ENCODE results near the gene GRSF1. TPM values are rescaled to one million over a fixed set of nuclear protein-coding genes. Genes with fewer than 3 reads are reported as not detected.

GRSF1 gene
- total RNA-seq, 1 experiment from 2014 or later: 89.6 TPM

DNA sequence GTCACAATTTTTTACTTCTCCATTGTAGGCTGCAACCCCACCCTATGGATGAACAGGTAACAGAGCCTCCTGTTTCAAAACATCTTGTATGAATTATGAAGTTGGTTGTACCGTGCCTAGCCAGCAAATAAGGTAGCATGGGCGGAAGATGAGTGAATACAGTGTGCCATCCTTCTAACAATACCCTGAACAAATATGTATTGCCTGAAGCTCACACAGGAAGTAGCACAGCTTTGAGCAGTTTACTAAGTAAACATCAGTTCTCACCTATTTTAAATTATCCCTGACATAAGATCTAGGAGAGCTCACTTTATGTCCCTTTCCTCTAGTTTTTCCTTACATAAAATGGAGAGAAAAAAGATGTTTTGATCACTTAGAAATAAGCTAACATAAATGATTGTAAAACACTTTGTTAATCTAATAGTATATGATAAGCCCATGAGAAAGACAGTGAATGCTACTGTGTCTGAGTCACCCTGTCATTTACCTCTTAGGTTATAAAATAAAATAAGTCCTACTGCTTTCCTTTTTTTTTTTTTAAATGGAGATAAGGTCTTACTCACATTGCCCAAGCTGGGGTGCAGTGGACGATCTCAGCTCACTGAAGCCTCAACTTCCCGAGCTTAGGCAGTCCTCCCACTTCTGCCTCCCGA lies 36.6 kb downstream of the GRSF1 start:
- H4K20me1 ChIP-seq (ENCODE audit: insufficient read depth, low read depth, low read length): no peaks in the 10 kb centered on the region

DNA sequence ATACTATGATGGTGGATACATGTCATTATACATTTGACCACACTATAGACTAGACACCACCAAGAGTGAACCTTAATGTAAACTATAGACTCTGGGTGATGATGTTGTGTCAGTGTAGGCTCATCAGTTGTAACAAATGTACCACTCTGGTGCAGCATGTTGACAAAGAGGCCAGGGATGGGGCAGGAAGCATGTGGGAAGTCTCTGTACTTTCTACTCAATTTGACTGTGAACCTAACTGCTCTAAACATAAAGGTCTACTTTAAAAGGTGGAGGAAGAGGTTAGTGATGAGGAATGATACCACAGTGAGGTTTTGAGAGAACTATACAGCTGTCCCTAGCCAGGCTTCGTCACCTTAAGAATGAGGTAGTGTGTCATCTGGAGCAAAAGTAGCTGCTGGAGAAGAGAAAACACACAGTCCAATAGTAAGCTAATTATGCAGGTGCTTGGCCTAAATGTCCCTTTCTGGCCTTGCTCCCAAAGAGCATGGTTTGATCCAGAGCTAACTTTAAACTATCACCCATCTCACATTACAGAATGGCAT lies 38.4 kb downstream of the GRSF1 start:
- Histone ChIP-seq H3K9ac (ENCODE audit: low read length) (no peak overlapping the region), H3K36me3 (ENCODE audit: insufficient read depth, low read length) (no peaks in the 10 kb centered on the region), H3K9me3 (ENCODE audit: low read length) (no peaks in the 10 kb centered on the region), H4K20me1 (ENCODE audit: insufficient read depth, low read depth, low read length) (no peaks in the 10 kb centered on the region), H3K4me3 (ENCODE audit: low read length) (no peak overlapping the region), H3K27ac (ENCODE audit: low read length) (no peak overlapping the region), H3K4me1 (ENCODE audit: low read length) (peaks cover 8% of the 10 kb centered on the region), H2AFZ (ENCODE audit: low read length) (no peak overlapping the region), H3K4me2 (ENCODE audit: low read depth, low read length, poor library complexity, severe bottlenecking) (no peak overlapping the region), H3K79me2 (ENCODE audit: low read length) (no peaks in the 10 kb centered on the region), H3K27me3 (ENCODE audit: low read length) (no peaks in the 10 kb centered on the region), H3K9me2 (replicated peaks; ENCODE audit: insufficient read depth, low read length) (no peaks in the 10 kb centered on the region)
- no peak for DNase-seq

More for the DNA sequence above, 36.6 kb downstream of the GRSF1 start:
- H3K9ac ChIP-seq (ENCODE audit: low read length): no peak overlapping the region
- no peak overlapping the region for H3K27ac ChIP-seq (ENCODE audit: low read length)
- H3K4me2 ChIP-seq (ENCODE audit: low read depth, low read length, poor library complexity, severe bottlenecking): no peak overlapping the region
- no peak for DNase-seq
- peaks cover 8% of the 10 kb centered on the region for H3K4me1 ChIP-seq (ENCODE audit: low read length)
- no peaks in the 10 kb centered on the region for H3K9me3 ChIP-seq (ENCODE audit: low read length)
- H3K79me2 ChIP-seq (ENCODE audit: low read length): no peaks in the 10 kb centered on the region
- no peak overlapping the region for H2AFZ ChIP-seq (ENCODE audit: low read length)
- H3K27me3 ChIP-seq (ENCODE audit: low read length): no peaks in the 10 kb centered on the region
- no peak overlapping the region for H3K4me3 ChIP-seq (ENCODE audit: low read length)
- H3K36me3 ChIP-seq (ENCODE audit: insufficient read depth, low read length): no peaks in the 10 kb centered on the region
- no peaks in the 10 kb centered on the region for H3K9me2 ChIP-seq (replicated peaks; ENCODE audit: insufficient read depth, low read length)

- H3K79me2 ChIP-seq (ENCODE audit: low read length): no peaks in the 10 kb centered on the region
- H3K4me3 ChIP-seq (ENCODE audit: low read length): no peak overlapping the region
- H3K4me2 ChIP-seq (ENCODE audit: low read depth, low read length, poor library complexity, severe bottlenecking): no peak overlapping the region
- no peak overlapping the region for H2AFZ ChIP-seq (ENCODE audit: low read length)
- no peaks in the 10 kb centered on the region for H3K36me3 ChIP-seq (ENCODE audit: insufficient read depth, low read length)
- no peaks in the 10 kb centered on the region for H3K4me1 ChIP-seq (ENCODE audit: low read length)
- DNase-seq: no peak
- H3K9me2 ChIP-seq (replicated peaks; ENCODE audit: insufficient read depth, low read length): no peaks in the 10 kb centered on the region
- H4K20me1 ChIP-seq (ENCODE audit: insufficient read depth, low read depth, low read length): no peaks in the 10 kb centered on the region
- no peaks in the 10 kb centered on the region for H3K9me3 ChIP-seq (ENCODE audit: low read length)
- no peaks in the 10 kb centered on the region for H3K27me3 ChIP-seq (ENCODE audit: low read length)
- no peak overlapping the region for H3K27ac ChIP-seq (ENCODE audit: low read length)
- H3K9ac ChIP-seq (ENCODE audit: low read length): no peak overlapping the region
Measured at GRCh38 chr4:70793626-70794025, 46.1 kb downstream of the GRSF1 start.

GRCh38 chr4:70788733-70789132 lies 51.0 kb downstream of the GRSF1 start:
- no peaks in the 10 kb centered on the region for H3K4me1 ChIP-seq (ENCODE audit: low read length)
- no peak overlapping the region for H3K4me3 ChIP-seq (ENCODE audit: low read length)
- no peaks in the 10 kb centered on the region for H3K27me3 ChIP-seq (ENCODE audit: low read length)
- H3K9me2 ChIP-seq (replicated peaks; ENCODE audit: insufficient read depth, low read length): no peaks in the 10 kb centered on the region
- H3K36me3 ChIP-seq (ENCODE audit: insufficient read depth, low read length): no peaks in the 10 kb centered on the region
- no peaks in the 10 kb centered on the region for H3K79me2 ChIP-seq (ENCODE audit: low read length)
- DNase-seq: no peak
- no peak overlapping the region for H3K9ac ChIP-seq (ENCODE audit: low read length)
- no peaks in the 10 kb centered on the region for H3K9me3 ChIP-seq (ENCODE audit: low read length)
- H2AFZ ChIP-seq (ENCODE audit: low read length): no peak overlapping the region
- no peaks in the 10 kb centered on the region for H4K20me1 ChIP-seq (ENCODE audit: insufficient read depth, low read depth, low read length)
- H3K27ac ChIP-seq (ENCODE audit: low read length): no peak overlapping the region
- H3K4me2 ChIP-seq (ENCODE audit: low read depth, low read length, poor library complexity, severe bottlenecking): no peak overlapping the region

DNA sequence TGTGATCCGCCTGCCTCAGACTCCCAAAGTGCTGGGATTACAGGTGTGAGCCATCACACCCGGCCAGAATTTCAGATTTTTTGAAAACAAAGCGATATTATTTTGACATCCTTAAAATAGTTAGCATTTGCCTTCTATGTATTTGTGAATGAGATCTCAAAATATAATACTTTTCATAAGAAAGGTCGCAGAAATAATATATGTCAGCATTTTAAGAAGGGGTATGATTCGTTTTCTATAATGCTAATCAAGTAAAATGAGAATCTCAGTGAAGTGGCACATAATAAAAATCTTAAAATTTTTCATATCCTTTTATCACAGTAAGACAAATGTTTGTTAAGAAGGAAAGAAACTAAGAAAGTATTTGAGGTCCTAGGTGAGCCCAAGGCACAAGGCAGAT lies 52.2 kb downstream of the GRSF1 start:
- no peaks in the 10 kb centered on the region for H3K4me1 ChIP-seq (ENCODE audit: low read length)
- H3K27ac ChIP-seq (ENCODE audit: low read length): no peak overlapping the region
- no peak overlapping the region for H3K4me2 ChIP-seq (ENCODE audit: low read depth, low read length, poor library complexity, severe bottlenecking)
- no peaks in the 10 kb centered on the region for H3K27me3 ChIP-seq (ENCODE audit: low read length)
- no peaks in the 10 kb centered on the region for H3K36me3 ChIP-seq (ENCODE audit: insufficient read depth, low read length)
- H2AFZ ChIP-seq (ENCODE audit: low read length): no peak overlapping the region
- DNase-seq: no peak
- H3K9ac ChIP-seq (ENCODE audit: low read length): no peak overlapping the region
- no peaks in the 10 kb centered on the region for H3K79me2 ChIP-seq (ENCODE audit: low read length)
- no peaks in the 10 kb centered on the region for H3K9me2 ChIP-seq (replicated peaks; ENCODE audit: insufficient read depth, low read length)
- H4K20me1 ChIP-seq (ENCODE audit: insufficient read depth, low read depth, low read length): no peaks in the 10 kb centered on the region
- H3K9me3 ChIP-seq (ENCODE audit: low read length): no peaks in the 10 kb centered on the region
- no peak overlapping the region for H3K4me3 ChIP-seq (ENCODE audit: low read length)

DNA sequence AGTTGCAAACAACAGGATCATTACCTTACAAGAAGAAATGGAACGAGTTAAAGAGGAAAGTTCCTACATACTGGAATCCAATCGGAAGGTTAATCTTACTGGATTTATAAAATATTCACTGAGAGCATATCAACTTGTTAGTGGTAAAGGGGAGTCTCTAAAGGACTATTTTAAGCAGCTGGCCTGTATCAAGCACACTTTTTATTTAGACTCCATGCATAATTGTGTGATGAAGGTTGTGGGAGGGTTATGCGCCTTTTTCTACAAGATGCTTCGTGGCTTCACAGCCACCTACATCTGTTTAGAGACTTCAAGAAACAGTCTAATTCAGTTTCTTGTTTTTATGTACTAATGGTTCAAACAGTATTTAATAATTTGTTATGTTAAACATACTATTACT lies 56.6 kb downstream of the GRSF1 start:
- H3K9me2 ChIP-seq (replicated peaks; ENCODE audit: insufficient read depth, low read length): no peaks in the 10 kb centered on the region
- H3K9ac ChIP-seq (ENCODE audit: low read length): no peak overlapping the region
- no peak overlapping the region for H3K4me3 ChIP-seq (ENCODE audit: low read length)
- no peaks in the 10 kb centered on the region for H4K20me1 ChIP-seq (ENCODE audit: insufficient read depth, low read depth, low read length)
- H3K36me3 ChIP-seq (ENCODE audit: insufficient read depth, low read length): no peaks in the 10 kb centered on the region
- no peaks in the 10 kb centered on the region for H3K79me2 ChIP-seq (ENCODE audit: low read length)
- H3K4me2 ChIP-seq (ENCODE audit: low read depth, low read length, poor library complexity, severe bottlenecking): no peak overlapping the region
- H2AFZ ChIP-seq (ENCODE audit: low read length): no peak overlapping the region
- no peak for DNase-seq
- no peaks in the 10 kb centered on the region for H3K4me1 ChIP-seq (ENCODE audit: low read length)
- H3K27ac ChIP-seq (ENCODE audit: low read length): no peak overlapping the region
- H3K27me3 ChIP-seq (ENCODE audit: low read length): no peaks in the 10 kb centered on the region
- H3K9me3 ChIP-seq (ENCODE audit: low read length): no peaks in the 10 kb centered on the region

DNA sequence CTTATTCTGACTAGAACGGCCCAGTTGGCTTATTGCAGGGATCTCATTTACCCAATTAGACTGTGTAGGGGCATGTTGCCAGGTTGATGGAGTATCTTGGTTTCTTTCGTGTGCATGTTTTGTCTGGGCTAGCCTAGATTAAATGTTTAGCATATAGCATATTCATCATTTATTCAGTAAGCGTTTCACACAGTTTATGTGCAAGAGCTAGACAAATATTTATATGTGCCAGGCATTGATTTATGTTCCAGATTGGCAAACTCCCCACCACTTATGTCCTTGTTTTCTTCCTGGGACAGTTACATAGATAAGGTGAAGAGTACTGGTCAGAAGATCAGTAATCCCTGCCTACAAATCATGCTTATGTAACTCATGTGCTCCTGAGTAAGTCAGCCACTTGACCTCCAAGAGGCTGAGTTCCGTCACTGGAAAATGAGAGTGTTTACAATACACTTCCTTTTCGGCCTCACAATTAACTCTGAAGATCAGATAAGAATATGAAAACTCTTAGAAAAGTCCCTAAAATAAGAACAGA lies 60.7 kb downstream of the GRSF1 start:
- no peak overlapping the region for H3K9ac ChIP-seq (ENCODE audit: low read length)
- no peak overlapping the region for H3K4me2 ChIP-seq (ENCODE audit: low read depth, low read length, poor library complexity, severe bottlenecking)
- H4K20me1 ChIP-seq (ENCODE audit: insufficient read depth, low read depth, low read length): no peaks in the 10 kb centered on the region
- peaks cover 12% of the 10 kb centered on the region for H3K4me1 ChIP-seq (ENCODE audit: low read length)
- no peak overlapping the region for H3K4me3 ChIP-seq (ENCODE audit: low read length)
- no peak overlapping the region for H2AFZ ChIP-seq (ENCODE audit: low read length)
- no peaks in the 10 kb centered on the region for H3K9me2 ChIP-seq (replicated peaks; ENCODE audit: insufficient read depth, low read length)
- no peaks in the 10 kb centered on the region for H3K79me2 ChIP-seq (ENCODE audit: low read length)
- no peaks in the 10 kb centered on the region for H3K27me3 ChIP-seq (ENCODE audit: low read length)
- H3K27ac ChIP-seq (ENCODE audit: low read length): no peak overlapping the region
- H3K9me3 ChIP-seq (ENCODE audit: low read length): no peaks in the 10 kb centered on the region
- H3K36me3 ChIP-seq (ENCODE audit: insufficient read depth, low read length): no peaks in the 10 kb centered on the region
- no peak for DNase-seq

DNA sequence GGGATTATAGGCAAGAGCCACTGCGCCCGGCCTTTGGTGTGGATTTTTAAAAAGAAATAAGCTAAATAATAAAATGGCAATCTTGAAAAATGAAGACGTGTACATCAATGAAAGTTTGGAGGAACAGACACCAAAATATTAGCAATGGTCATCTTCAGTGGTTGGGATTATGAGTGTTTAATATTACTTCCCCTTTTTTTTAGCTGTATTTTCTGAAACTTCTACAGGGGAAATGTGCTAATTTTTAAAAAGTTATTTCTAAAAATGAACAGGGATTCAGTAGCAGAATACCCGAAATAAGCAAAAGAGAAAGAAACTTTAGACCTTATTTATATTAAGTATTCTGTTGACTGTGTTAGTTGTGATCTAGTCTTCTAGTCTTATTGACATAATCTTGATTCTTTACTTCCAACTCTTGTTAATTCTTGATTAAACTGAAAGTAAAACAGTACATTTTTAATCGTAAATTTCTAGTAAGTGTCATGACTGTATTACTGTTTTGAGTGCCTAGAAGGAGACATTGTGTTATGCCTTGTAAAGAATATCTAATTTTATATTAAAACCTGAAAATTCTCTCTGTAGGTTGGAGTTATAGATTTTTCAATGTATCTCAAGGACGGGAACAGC lies 66.6 kb downstream of the GRSF1 start:
- peak overlapping the region; percentile 4 for H2AFZ ChIP-seq (ENCODE audit: low read length)

More for the DNA sequence above, 66.6 kb downstream of the GRSF1 start:
- Histone ChIP-seq H3K4me3 (ENCODE audit: low read length) (no peak overlapping the region), H4K20me1 (ENCODE audit: insufficient read depth, low read depth, low read length) (no peaks in the 10 kb centered on the region), H3K4me1 (ENCODE audit: low read length) (peaks cover 20% of the 10 kb centered on the region), H3K9ac (ENCODE audit: low read length) (no peak overlapping the region), H3K4me2 (ENCODE audit: low read depth, low read length, poor library complexity, severe bottlenecking) (peak overlapping the region; percentile 38), H3K79me2 (ENCODE audit: low read length) (no peaks in the 10 kb centered on the region), H3K27ac (ENCODE audit: low read length) (peak overlapping the region; percentile 59), H3K27me3 (ENCODE audit: low read length) (no peaks in the 10 kb centered on the region), H3K36me3 (ENCODE audit: insufficient read depth, low read length) (no peaks in the 10 kb centered on the region), H3K9me2 (replicated peaks; ENCODE audit: insufficient read depth, low read length) (no peaks in the 10 kb centered on the region), H3K9me3 (ENCODE audit: low read length) (no peaks in the 10 kb centered on the region)
- no peak for DNase-seq

All from Karpas-422 (cell line).